ENCODE results near the gene OR1K1.

OR1K1 gene, protein sequence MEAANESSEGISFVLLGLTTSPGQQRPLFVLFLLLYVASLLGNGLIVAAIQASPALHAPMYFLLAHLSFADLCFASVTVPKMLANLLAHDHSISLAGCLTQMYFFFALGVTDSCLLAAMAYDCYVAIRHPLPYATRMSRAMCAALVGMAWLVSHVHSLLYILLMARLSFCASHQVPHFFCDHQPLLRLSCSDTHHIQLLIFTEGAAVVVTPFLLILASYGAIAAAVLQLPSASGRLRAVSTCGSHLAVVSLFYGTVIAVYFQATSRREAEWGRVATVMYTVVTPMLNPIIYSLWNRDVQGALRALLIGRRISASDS

DNA sequence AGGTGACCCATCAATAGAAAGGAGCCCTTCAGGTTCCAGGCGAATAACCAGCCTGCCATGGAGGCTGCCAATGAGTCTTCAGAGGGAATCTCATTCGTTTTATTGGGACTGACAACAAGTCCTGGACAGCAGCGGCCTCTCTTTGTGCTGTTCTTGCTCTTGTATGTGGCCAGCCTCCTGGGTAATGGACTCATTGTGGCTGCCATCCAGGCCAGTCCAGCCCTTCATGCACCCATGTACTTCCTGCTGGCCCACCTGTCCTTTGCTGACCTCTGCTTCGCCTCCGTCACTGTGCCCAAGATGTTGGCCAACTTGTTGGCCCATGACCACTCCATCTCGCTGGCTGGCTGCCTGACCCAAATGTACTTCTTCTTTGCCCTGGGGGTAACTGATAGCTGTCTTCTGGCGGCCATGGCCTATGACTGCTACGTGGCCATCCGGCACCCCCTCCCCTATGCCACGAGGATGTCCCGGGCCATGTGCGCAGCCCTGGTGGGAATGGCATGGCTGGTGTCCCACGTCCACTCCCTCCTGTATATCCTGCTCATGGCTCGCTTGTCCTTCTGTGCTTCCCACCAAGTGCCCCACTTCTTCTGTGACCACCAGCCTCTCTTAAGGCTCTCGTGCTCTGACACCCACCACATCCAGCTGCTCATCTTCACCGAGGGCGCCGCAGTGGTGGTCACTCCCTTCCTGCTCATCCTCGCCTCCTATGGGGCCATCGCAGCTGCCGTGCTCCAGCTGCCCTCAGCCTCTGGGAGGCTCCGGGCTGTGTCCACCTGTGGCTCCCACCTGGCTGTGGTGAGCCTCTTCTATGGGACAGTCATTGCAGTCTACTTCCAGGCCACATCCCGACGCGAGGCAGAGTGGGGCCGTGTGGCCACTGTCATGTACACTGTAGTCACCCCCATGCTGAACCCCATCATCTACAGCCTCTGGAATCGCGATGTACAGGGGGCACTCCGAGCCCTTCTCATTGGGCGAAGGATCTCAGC is at the start of gene OR1K1:
Gene OR1K1 (plus strand): TSS at position 58 of the 995 bp plus-strand sequence. CDS start 0 bp downstream, at position 58.
- H3K36me3 ChIP-seq (ENCODE audit: insufficient read depth, insufficient read length, low read length): no peaks in the 10 kb centered on the region
- no peak within 1 kb of the TSS for H3K4me3 ChIP-seq (ENCODE audit: insufficient read length, low read depth)
- H3K9ac ChIP-seq (ENCODE audit: insufficient read length, low read depth): no peak within 1 kb of the TSS
- no peaks in the 10 kb centered on the region for H3K4me1 ChIP-seq (ENCODE audit: insufficient read depth, insufficient read length)
- no peak for DNase-seq (ENCODE audit: low read depth, low spot score)
- no peak for TF ChIP-seq SUZ12 (IDR thresholded peaks at IDR 0.05; ENCODE audit: extremely low read depth, insufficient read depth, insufficient read length)
- no peak for TF ChIP-seq YY1 (IDR thresholded peaks at IDR 0.05; ENCODE audit: insufficient read depth, insufficient read length)
- TF ChIP-seq ZNF274 (IDR thresholded peaks at IDR 0.05; ENCODE audit: low read depth, low read length): no peak
- no peaks in the 10 kb centered on the region for H3K9me3 ChIP-seq (ENCODE audit: insufficient read depth, low read length)
- H3K27me3 ChIP-seq (ENCODE audit: insufficient read depth, insufficient read length): no peaks in the 10 kb centered on the region

DNA sequence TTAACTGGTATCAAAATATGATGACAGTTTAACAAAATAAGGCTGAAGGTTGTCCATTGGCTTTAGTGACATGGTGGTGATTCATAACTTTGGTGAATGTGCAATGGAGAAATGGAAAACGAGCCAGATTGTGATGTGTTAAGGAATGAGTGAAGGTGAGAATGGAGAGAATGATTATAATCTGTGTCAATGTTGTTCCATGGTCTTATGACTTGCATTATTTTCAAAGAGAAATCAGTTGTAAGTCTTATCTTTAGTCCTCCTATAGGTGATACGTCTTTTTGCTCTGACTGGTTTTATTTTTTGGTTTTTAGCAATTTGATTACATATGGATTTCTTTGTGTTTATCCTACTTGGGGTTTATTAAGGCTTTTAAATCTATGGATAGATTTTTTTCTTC is 45.1 kb upstream of the OR1K1 start:
- no peaks in the 10 kb centered on the region for H3K36me3 ChIP-seq (ENCODE audit: insufficient read depth, insufficient read length, low read length)
- peaks cover 4% of the 10 kb centered on the region; the same call in 1 of the 2 replicates for H3K9me3 ChIP-seq (ENCODE audit: insufficient read depth, low read length)

DNA sequence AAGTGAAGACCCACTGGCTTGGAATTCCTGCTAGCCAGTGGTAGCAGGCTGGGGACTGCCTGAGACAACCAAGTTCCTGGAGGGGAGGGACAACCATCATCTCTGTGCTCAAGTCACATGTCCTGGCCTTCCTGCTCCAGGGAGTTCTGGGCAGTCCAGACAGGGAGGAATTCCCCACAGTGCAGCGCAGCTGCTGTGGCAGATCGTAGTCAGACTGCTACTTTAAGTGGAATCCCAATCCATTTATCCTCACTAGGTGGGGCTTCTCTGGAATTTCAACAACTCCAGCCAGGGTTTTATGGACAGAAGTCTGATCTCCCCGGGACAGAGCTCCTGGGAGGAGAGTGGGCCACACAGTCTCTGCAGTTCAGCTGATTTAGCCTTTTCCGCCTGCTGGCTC is 32.1 kb upstream of the OR1K1 start:
- H3K4me1 ChIP-seq (ENCODE audit: insufficient read depth, insufficient read length): peaks cover 5% of the 10 kb centered on the region
- H3K36me3 ChIP-seq (ENCODE audit: insufficient read depth, insufficient read length, low read length): no peaks in the 10 kb centered on the region
- no peak overlapping the region for H3K4me3 ChIP-seq (ENCODE audit: insufficient read length, low read depth)
- H3K27me3 ChIP-seq (ENCODE audit: insufficient read depth, insufficient read length): no peaks in the 10 kb centered on the region
- peaks cover 14% of the 10 kb centered on the region; the same call in 1 of the 2 replicates for H3K9me3 ChIP-seq (ENCODE audit: insufficient read depth, low read length)
- no peak overlapping the region for H3K9ac ChIP-seq (ENCODE audit: insufficient read length, low read depth)
- no peak for TF ChIP-seq SUZ12 (IDR thresholded peaks at IDR 0.05; ENCODE audit: extremely low read depth, insufficient read depth, insufficient read length)
- TF ChIP-seq YY1 (IDR thresholded peaks at IDR 0.05; ENCODE audit: insufficient read depth, insufficient read length): no peak
- TF ChIP-seq ZNF274 (IDR thresholded peaks at IDR 0.05; ENCODE audit: low read depth, low read length): no peak
- DNase-seq (ENCODE audit: low read depth, low spot score): no peak

More for the DNA sequence above, 45.1 kb upstream of the OR1K1 start:
- Histone ChIP-seq H3K4me1 (ENCODE audit: insufficient read depth, insufficient read length) (no peaks in the 10 kb centered on the region), H3K9ac (ENCODE audit: insufficient read length, low read depth) (no peak overlapping the region), H3K4me3 (ENCODE audit: insufficient read length, low read depth) (no peak overlapping the region), H3K27me3 (ENCODE audit: insufficient read depth, insufficient read length) (no peaks in the 10 kb centered on the region)
- TF ChIP-seq YY1 (IDR thresholded peaks at IDR 0.05; ENCODE audit: insufficient read depth, insufficient read length): no peak
- no peak for TF ChIP-seq SUZ12 (IDR thresholded peaks at IDR 0.05; ENCODE audit: extremely low read depth, insufficient read depth, insufficient read length)
- no peak for TF ChIP-seq ZNF274 (IDR thresholded peaks at IDR 0.05; ENCODE audit: low read depth, low read length)
- no peak for DNase-seq (ENCODE audit: low read depth, low spot score)

DNA sequence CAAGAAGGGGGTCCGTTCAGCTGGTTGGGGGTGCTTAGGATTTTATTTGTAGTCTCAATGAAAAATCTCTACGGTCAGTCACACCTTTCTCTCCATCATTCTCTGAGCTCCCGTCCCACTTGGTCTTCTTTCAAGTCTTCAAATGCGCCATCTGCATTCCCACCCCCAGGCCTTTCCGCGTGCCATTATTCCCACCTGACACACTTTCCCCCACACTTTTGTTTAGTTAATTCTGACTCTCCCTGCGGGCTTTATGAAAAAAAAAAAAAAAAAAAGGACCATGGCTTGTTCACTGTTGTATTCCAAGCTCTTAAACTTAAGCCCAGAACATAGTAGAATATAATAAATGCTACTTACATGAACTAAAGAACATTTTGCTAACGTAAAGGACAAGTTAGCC is 22.9 kb upstream of the OR1K1 start:
- no peak for TF ChIP-seq YY1 (IDR thresholded peaks at IDR 0.05; ENCODE audit: insufficient read depth, insufficient read length)
- TF ChIP-seq ZNF274 (IDR thresholded peaks at IDR 0.05; ENCODE audit: low read depth, low read length): no peak
- TF ChIP-seq SUZ12 (IDR thresholded peaks at IDR 0.05; ENCODE audit: extremely low read depth, insufficient read depth, insufficient read length): no peak
- no peaks in the 10 kb centered on the region for H3K9me3 ChIP-seq (ENCODE audit: insufficient read depth, low read length)
- DNase-seq (ENCODE audit: low read depth, low spot score): no peak

DNA sequence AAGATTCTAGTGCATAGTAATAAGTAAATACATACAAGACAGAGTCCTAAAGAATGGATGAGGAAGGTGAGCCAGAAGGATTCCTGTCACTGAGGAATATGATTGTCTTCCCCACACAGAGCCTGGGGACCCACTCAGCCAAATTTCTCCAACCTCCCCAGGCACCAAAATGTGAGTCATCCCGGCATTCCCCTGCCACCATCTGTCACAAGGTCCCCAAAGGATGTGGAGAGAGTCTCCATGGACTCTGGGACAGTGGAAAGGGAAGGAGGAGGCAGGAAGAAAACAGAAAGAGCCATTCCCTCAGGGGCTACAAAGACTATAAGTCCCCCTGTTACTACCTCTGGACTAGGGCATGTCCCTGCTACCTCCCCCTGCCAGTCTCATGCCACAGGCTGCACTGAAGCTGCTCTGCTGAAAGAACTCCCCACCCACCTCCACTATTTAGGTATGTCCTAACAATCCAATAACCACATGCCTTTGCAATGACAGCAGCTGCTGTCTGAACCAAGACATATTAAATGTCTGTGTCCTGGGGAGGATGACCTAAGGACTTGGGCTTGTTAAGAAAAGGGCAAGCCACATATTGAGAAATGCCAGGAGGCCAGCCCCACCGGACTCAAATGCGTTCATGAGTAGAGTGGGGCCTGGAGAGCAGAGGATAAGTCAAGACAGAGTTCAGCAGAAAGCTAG is 21.8 kb upstream of the OR1K1 start:
- Histone ChIP-seq H3K4me3 (ENCODE audit: insufficient read length, low read depth) (no peak overlapping the region), H3K9me3 (ENCODE audit: insufficient read depth, low read length) (no peaks in the 10 kb centered on the region), H3K9ac (ENCODE audit: insufficient read length, low read depth) (no peak overlapping the region), H3K36me3 (ENCODE audit: insufficient read depth, insufficient read length, low read length) (no peaks in the 10 kb centered on the region), H3K27me3 (ENCODE audit: insufficient read depth, insufficient read length) (no peaks in the 10 kb centered on the region), H3K4me1 (ENCODE audit: insufficient read depth, insufficient read length) (no peaks in the 10 kb centered on the region)
- TF ChIP-seq ZNF274 (IDR thresholded peaks at IDR 0.05; ENCODE audit: low read depth, low read length) (no peak), YY1 (IDR thresholded peaks at IDR 0.05; ENCODE audit: insufficient read depth, insufficient read length) (no peak), SUZ12 (IDR thresholded peaks at IDR 0.05; ENCODE audit: extremely low read depth, insufficient read depth, insufficient read length) (no peak)
- DNase-seq (ENCODE audit: low read depth, low spot score): no peak

More for the DNA sequence above, 22.9 kb upstream of the OR1K1 start:
- no peak overlapping the region for H3K9ac ChIP-seq (ENCODE audit: insufficient read length, low read depth)
- no peak overlapping the region for H3K4me3 ChIP-seq (ENCODE audit: insufficient read length, low read depth)
- H3K27me3 ChIP-seq (ENCODE audit: insufficient read depth, insufficient read length): no peaks in the 10 kb centered on the region
- no peaks in the 10 kb centered on the region for H3K36me3 ChIP-seq (ENCODE audit: insufficient read depth, insufficient read length, low read length)
- no peaks in the 10 kb centered on the region for H3K4me1 ChIP-seq (ENCODE audit: insufficient read depth, insufficient read length)

DNA sequence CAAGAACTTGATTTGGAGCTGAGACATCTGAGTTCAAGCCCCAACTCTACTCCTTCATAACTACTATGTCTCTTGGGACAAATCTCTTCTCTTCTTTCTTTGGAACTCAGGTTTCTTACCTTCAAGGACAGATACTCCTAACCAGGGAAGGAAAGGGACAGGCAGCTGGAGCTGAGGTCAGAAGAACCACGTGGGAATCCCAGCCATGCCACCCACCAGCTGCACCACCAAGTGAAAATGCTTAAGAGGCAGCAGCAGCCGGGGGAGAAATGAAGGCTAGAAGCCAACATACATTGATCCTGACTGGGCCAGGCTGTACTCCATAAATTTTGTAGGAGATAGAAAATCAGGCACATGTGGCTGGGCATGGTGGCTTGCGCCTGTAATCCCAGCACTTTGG is 20.7 kb upstream of the OR1K1 start:
- H3K4me3 ChIP-seq (ENCODE audit: insufficient read length, low read depth): no peak overlapping the region
- H3K9me3 ChIP-seq (ENCODE audit: insufficient read depth, low read length): no peaks in the 10 kb centered on the region
- no peak for DNase-seq (ENCODE audit: low read depth, low spot score)
- no peak overlapping the region for H3K9ac ChIP-seq (ENCODE audit: insufficient read length, low read depth)
- no peaks in the 10 kb centered on the region for H3K27me3 ChIP-seq (ENCODE audit: insufficient read depth, insufficient read length)
- H3K4me1 ChIP-seq (ENCODE audit: insufficient read depth, insufficient read length): no peaks in the 10 kb centered on the region
- TF ChIP-seq YY1 (IDR thresholded peaks at IDR 0.05; ENCODE audit: insufficient read depth, insufficient read length) (no peak), SUZ12 (IDR thresholded peaks at IDR 0.05; ENCODE audit: extremely low read depth, insufficient read depth, insufficient read length) (no peak), ZNF274 (IDR thresholded peaks at IDR 0.05; ENCODE audit: low read depth, low read length) (no peak)
- H3K36me3 ChIP-seq (ENCODE audit: insufficient read depth, insufficient read length, low read length): no peaks in the 10 kb centered on the region

Measured in NT2/D1 (cell line).